Measurements from ENCODE around the gene NF1.
"Not testable (repeated sequence)": the region's sequence is repeated elsewhere in the genome, so short reads cannot be mapped to it uniquely, and the experiment has no call there.

The NF1 gene

GRCh38 chr17:31195305-31195704, 100.5 kb downstream of the NF1 start:
- no peak for DNase-seq

GRCh38 chr17:31198026-31198425, 103.2 kb downstream of the NF1 start:
- no peak for DNase-seq

- not testable (repeated sequence) for DNase-seq
These were observed 103.9 kb downstream of the NF1 start for GRCh38 chr17:31198666-31199065.

- no peak for DNase-seq
These were observed 105.5 kb downstream of the NF1 start for GRCh38 chr17:31200287-31200686.

GRCh38 chr17:31202968-31203367, 108.2 kb downstream of the NF1 start:
- DNase-seq: no peak

GRCh38 chr17:31211352-31212012, 116.7 kb downstream of the NF1 start:
- DNase-seq: no peak

- peak; percentile 35 for DNase-seq
These were observed 121.4 kb downstream of the NF1 start for GRCh38 chr17:31216031-31216751.

GRCh38 chr17:31224366-31224765, 129.6 kb downstream of the NF1 start:
- no peak for DNase-seq

- no peak for DNase-seq
These were observed 131.1 kb downstream of the NF1 start for GRCh38 chr17:31225831-31226230.

- DNase-seq: peak; percentile 25
These were observed 131.6 kb downstream of the NF1 start for GRCh38 chr17:31226373-31226772.

- no peak for DNase-seq
These were observed 132.2 kb downstream of the NF1 start for GRCh38 chr17:31226950-31227349.

- DNase-seq: no peak
These were observed 137.1 kb downstream of the NF1 start for GRCh38 chr17:31231852-31232251.

GRCh38 chr17:31235110-31235509, 140.3 kb downstream of the NF1 start:
- DNase-seq: no peak

GRCh38 chr17:31236137-31236536, 141.4 kb downstream of the NF1 start:
- DNase-seq: no peak

- no peak for DNase-seq
These were observed 141.9 kb downstream of the NF1 start for GRCh38 chr17:31236712-31237111.

- no peak for DNase-seq
These were observed 146.3 kb downstream of the NF1 start for GRCh38 chr17:31241116-31241515.

- no peak for DNase-seq
These were observed 154.4 kb downstream of the NF1 start for GRCh38 chr17:31248986-31249834.

GRCh38 chr17:31249835-31250141, 155.0 kb downstream of the NF1 start:
- no peak for DNase-seq

GRCh38 chr17:31250229-31250628, 155.5 kb downstream of the NF1 start:
- no peak for DNase-seq

- DNase-seq: no peak
These were observed 156.6 kb downstream of the NF1 start for GRCh38 chr17:31251105-31251969.

- DNase-seq: no peak
These were observed 157.2 kb downstream of the NF1 start for GRCh38 chr17:31251970-31252328.

GRCh38 chr17:31252741-31253140, 158.0 kb downstream of the NF1 start:
- no peak for DNase-seq

- DNase-seq: no peak
These were observed 159.9 kb downstream of the NF1 start for GRCh38 chr17:31254654-31255053.
